Neural cell (in vitro differentiated cells): ENCODE results near the gene SLC26A9.

Experiments
- POLR2AphosphoS5 ChIP-seq: IDR thresholded peaks from 2 replicates; pipeline ENCODE4 v1.6.1; 2012
- TF ChIP-seq, protein P1 (sequence below): fragments of 450-650 bp; IDR thresholded peaks from 2 replicates; pipeline ENCODE4 v1.5.1; 2014; ENCODE audit warnings: antibody characterized with exemption, mild to moderate bottlenecking, moderate library complexity; ENCODE audit not compliant: poor library complexity, severe bottlenecking

GRCh38 chr1:205963352-205964155 lies 20.3 kb upstream of the SLC26A9 start:
- TF ChIP-seq, protein P1, sequence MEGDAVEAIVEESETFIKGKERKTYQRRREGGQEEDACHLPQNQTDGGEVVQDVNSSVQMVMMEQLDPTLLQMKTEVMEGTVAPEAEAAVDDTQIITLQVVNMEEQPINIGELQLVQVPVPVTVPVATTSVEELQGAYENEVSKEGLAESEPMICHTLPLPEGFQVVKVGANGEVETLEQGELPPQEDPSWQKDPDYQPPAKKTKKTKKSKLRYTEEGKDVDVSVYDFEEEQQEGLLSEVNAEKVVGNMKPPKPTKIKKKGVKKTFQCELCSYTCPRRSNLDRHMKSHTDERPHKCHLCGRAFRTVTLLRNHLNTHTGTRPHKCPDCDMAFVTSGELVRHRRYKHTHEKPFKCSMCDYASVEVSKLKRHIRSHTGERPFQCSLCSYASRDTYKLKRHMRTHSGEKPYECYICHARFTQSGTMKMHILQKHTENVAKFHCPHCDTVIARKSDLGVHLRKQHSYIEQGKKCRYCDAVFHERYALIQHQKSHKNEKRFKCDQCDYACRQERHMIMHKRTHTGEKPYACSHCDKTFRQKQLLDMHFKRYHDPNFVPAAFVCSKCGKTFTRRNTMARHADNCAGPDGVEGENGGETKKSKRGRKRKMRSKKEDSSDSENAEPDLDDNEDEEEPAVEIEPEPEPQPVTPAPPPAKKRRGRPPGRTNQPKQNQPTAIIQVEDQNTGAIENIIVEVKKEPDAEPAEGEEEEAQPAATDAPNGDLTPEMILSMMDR = no peak
- no peak for TF ChIP-seq POLR2AphosphoS5
